Measurements from ENCODE around the gene UBE2J2. TPM values are rescaled to one million over a fixed set of nuclear protein-coding genes. Genes with fewer than 3 reads are reported as not detected.

The UBE2J2 gene
- total and polyA plus RNA-seq, 10 donors, result 39.1 to 69.7 (median 55.3) TPM

DNA sequence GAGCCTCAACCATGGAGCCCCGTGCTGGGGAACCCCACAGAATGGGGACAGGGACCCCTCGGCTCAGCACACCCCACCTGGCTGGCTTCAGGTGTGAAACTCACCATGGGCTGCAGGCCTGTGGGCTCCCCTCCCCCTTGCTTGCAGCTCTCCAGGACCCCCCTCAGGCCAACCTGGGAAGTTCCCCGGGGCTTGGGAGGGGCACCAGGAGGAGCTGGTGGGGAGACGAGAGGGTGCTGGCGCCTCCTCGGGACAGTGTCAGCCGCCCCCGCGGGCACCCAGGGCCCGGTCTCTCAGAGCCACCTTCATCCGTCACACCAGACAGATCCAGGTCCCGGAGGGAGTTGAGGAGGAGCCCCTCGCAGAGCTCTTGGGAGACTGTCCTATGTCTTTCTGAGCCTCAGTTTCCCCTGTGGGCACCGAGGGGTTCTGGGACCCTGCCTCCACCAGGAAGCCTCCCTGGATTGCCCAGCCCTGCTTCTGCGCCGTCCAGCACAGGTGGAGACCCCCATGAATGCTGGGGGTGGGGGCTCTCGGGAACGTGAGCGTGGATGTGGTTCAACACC, 66.6 kb downstream of the UBE2J2 start:
- Histone ChIP-seq H3K36me3 (peaks cover 0 to 7% (median 0%) of the 10 kb centered on the region in 6 donors), H3K27me3 (replicated peaks in 1 of 7) (peaks cover 0 to 83% (median 27%) of the 10 kb centered on the region in 7 donors), H3K4me1 (peaks cover 32 to 77% (median 52%) of the 10 kb centered on the region in 6 donors), H3K9me3 (no peaks in the 10 kb centered on the region), H3K27ac (peak overlapping the region in 2 of 8 donors; percentile 14 to 70), H3K4me3 (peak overlapping the region in 2 of 8 donors; percentile 24 to 68)
- no peak for DNase-seq
- 18 to 61% (median 41%) methylated on average over 9 to 19 of the region's 19 CpGs for WGBS, 5 donors
- no peak for TF ChIP-seq POLR2AphosphoS5 (IDR thresholded peaks at IDR 0.05)
- TF ChIP-seq, protein P1, sequence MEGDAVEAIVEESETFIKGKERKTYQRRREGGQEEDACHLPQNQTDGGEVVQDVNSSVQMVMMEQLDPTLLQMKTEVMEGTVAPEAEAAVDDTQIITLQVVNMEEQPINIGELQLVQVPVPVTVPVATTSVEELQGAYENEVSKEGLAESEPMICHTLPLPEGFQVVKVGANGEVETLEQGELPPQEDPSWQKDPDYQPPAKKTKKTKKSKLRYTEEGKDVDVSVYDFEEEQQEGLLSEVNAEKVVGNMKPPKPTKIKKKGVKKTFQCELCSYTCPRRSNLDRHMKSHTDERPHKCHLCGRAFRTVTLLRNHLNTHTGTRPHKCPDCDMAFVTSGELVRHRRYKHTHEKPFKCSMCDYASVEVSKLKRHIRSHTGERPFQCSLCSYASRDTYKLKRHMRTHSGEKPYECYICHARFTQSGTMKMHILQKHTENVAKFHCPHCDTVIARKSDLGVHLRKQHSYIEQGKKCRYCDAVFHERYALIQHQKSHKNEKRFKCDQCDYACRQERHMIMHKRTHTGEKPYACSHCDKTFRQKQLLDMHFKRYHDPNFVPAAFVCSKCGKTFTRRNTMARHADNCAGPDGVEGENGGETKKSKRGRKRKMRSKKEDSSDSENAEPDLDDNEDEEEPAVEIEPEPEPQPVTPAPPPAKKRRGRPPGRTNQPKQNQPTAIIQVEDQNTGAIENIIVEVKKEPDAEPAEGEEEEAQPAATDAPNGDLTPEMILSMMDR (IDR thresholded peaks at IDR 0.05 in 8 of 11, conservative IDR thresholded peaks at IDR 0.05 in 3 of 11), result no peak
- no peak for TF ChIP-seq POLR2A (IDR thresholded peaks at IDR 0.05)
- intact Hi-C loops (cut with DNase I; ENCODE audit: low total_unique reads), result no loop called here

DNA sequence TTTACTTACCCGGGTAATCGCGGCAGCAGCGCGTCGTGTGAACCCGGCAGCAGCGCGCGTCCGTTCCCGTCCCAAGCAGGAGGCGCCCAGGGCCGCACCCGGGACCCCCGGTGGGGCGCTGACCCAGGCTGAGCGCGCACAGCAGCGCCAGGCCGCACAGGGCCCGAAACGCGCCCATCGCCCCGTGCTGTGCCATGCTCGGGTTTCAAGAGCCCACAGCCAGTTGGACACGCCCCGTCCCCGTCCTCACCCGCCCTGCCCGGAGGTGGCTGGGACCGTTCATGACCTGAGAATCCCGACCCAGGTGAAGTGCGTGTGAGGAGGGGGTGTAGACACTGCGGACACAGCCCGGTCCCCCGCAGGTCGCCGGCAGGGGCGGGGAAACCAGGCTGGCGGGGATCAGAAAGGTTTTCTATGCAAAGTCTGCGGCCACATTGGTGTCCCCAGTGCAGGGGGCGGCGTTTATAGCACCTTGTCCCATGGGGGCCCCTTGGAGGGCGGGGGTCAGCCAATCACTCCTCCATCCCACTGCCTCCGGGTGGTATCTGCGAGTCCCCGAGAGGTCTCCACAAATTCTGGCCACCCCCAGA, 67.2 kb downstream of the UBE2J2 start, which contains the start of gene TNFRSF18:
TNFRSF18 (minus strand) TSS at position 217 of the 590 bp plus-strand sequence; CDS start at position 196, 21 bp downstream.
- intact Hi-C loops (cut with DNase I; ENCODE audit: low total_unique reads), result no loop called here
- Histone ChIP-seq H3K27me3 (replicated peaks in 1 of 7) (peaks cover 0 to 79% (median 28%) of the 10 kb centered on the region in 7 donors), H3K27ac (peak within 1 kb of the TSS in 3 of 8 donors; percentile 14 to 70 (median 53)), H3K4me1 (peaks cover 32 to 74% (median 46%) of the 10 kb centered on the region in 6 donors), H3K9me3 (no peaks in the 10 kb centered on the region), H3K4me3 (peak within 1 kb of the TSS; percentile 12 to 68 (median 30)), H3K36me3 (peaks cover 0 to 7% (median 0%) of the 10 kb centered on the region in 6 donors)
- peak; percentile 81 for DNase-seq
- 2 to 5% (median 3%) methylated on average over 33 to 49 of the region's 49 CpGs for WGBS, 5 donors
- TF ChIP-seq, protein P1 (IDR thresholded peaks at IDR 0.05 in 8 of 11, conservative IDR thresholded peaks at IDR 0.05 in 3 of 11), result peak in 1 of 11 experiments; percentile 28
- no peak for TF ChIP-seq POLR2A (IDR thresholded peaks at IDR 0.05)
- peak in 1 of 3 donors; percentile 18 for TF ChIP-seq POLR2AphosphoS5 (IDR thresholded peaks at IDR 0.05)

DNA sequence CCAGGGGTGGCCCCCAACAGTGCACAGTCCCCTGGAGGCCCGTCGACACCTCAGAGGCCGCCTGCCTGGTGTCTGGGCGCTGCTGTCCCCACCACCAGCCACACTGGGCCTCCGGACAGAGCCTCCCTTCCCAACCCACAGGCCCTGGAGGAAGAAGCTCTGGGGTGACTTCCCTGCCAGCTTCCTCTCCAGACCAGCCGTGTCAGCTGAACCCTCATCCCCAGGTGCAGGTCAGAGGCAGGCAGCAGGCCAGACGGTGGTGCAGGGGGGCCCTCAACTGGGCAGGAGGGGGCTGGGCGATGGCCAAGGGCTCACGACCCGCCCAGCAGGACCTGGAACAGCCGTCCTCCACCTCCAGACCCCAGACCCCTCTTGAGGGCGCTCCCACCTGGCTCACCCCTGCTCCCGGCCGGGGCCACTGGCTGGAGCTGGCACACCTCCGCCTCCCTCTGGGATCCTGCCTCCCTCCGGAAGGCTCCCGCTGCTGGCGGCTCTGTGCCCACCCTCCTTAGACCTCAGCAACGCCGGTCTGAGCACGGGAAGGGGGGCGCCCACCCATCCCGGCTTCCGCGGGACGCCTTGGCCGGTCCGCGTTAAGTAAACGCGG, 67.8 kb downstream of the UBE2J2 start:
- H3K4me3 ChIP-seq, result peak overlapping the region; percentile 12 to 68 (median 30)
- intact Hi-C loops (cut with DNase I; ENCODE audit: low total_unique reads), result no loop called here

More for the DNA sequence above, 67.8 kb downstream of the UBE2J2 start:
- Histone ChIP-seq H3K27me3 (replicated peaks in 1 of 7) (peaks cover 0 to 83% (median 34%) of the 10 kb centered on the region in 7 donors), H3K4me1 (peaks cover 32 to 74% (median 45%) of the 10 kb centered on the region in 6 donors), H3K36me3 (peaks cover 0 to under 1% (median 0%) of the 10 kb centered on the region in 6 donors), H3K9me3 (no peaks in the 10 kb centered on the region), H3K27ac (peak overlapping the region in 3 of 8 donors; percentile 14 to 70 (median 53))
- DNase-seq, result peak; percentile 76
- WGBS, 5 donors, result 6 to 25% (median 19%) methylated on average over 12 to 31 of the region's 31 CpGs
- TF ChIP-seq, protein P1 (IDR thresholded peaks at IDR 0.05 in 8 of 11, conservative IDR thresholded peaks at IDR 0.05 in 3 of 11), result no peak
- no peak for TF ChIP-seq POLR2A (IDR thresholded peaks at IDR 0.05)

Data from spleen (tissue), 11 donors.